HL-60/S4 treated with phorbol 12-myristate 13-acetate at 8.2 ng/mL for 4 days and 3 days (cell line): ENCODE measurements around the gene ZNF497.
"Not testable (repeated sequence)": the region's sequence is repeated elsewhere in the genome, so short reads cannot be mapped to it uniquely, and the experiment has no call there.

Experiments
- in situ Hi-C: fragments of 300-500 bp; cut with MboI; formaldehyde crosslinking; loops from 2 replicates; pipeline ENCODE4 v1.15.0; 2022; ENCODE audit warnings: low sequenced_read_pairs

Gene ZNF497

DNA sequence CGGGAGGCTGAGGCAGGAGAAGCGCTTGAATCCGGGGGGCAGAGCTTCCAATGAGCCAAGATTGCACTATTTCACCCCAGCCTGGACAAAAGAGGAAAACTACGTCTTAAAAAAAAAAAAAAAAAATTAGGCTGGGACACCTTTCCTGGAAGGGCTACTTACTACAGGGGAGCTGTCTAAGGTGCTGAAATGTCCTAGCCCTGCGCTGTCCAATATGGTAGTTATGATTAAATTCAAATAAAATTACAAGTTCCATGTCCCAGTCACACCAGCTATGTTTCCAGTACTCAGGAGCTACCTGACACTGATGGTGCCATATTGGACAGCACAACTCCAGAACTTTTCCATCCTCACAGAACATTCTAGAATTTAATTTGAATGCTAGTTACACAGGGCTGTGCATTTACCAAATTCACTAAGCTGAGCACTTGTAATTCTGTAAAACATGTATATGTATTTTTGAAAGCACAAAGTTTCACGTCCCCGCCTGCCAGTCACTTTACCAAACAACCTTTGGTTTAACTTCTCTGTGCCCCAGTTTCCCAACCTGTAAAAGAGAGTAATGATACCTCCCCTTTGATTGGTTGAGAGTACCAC is 45.0 kb downstream of the ZNF497 start:
- in situ Hi-C loops: no loop called here

- in situ Hi-C loops: no loop called here
Observed at GRCh38 chr19:58315580-58315979, 47.0 kb downstream of the ZNF497 start.

DNA sequence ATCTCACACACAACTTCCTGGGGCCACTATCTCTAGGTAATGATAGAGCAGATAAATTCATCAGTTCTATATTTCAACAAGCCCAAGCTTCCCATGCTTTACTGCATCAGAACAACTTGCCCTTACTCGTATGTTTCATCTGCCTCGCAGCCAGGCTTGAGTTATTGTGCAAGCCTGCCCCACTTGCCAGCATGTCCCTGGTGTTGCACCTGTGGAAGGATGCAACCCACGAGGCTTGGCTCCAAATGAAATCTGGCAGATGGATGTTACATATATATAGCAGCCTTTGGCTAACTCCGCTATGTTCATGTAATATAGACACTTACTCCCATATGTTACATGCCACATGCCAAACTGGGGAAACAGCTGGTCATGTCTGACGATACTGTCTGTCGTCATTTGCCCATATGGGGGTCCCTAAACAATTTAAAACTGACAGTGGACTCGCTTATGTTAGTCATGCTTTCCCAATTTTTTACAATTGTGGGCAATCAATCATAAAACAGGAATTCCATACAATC is 51.1 kb downstream of the ZNF497 start:
- in situ Hi-C loops: no loop called here

DNA sequence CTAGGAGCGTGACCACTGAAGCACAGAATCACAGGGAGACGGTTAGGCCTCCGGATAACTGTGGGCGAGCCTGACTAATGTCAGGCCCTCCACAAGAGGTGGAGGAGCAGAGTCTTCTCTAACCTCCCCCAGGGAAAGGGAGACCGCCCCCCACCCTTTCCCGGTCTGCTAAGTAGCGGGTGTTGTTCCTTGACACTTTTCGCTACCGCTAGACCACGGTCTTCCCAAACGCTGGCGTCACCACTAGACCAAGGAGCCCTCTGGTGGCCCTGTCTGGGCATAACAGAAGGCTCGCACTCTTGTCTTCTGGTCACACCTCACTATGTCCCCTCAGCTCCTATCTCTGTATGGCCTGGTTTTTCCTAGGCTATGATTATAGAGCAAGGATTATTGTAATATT is 51.9 kb downstream of the ZNF497 start:
- in situ Hi-C loops: not testable (repeated sequence)

- in situ Hi-C loops: no loop called here
Observed at GRCh38 chr19:58307736-58308135, 54.8 kb downstream of the ZNF497 start.

- in situ Hi-C loops: no loop called here
Observed at GRCh38 chr19:58305932-58306323, 56.6 kb downstream of the ZNF497 start.

DNA sequence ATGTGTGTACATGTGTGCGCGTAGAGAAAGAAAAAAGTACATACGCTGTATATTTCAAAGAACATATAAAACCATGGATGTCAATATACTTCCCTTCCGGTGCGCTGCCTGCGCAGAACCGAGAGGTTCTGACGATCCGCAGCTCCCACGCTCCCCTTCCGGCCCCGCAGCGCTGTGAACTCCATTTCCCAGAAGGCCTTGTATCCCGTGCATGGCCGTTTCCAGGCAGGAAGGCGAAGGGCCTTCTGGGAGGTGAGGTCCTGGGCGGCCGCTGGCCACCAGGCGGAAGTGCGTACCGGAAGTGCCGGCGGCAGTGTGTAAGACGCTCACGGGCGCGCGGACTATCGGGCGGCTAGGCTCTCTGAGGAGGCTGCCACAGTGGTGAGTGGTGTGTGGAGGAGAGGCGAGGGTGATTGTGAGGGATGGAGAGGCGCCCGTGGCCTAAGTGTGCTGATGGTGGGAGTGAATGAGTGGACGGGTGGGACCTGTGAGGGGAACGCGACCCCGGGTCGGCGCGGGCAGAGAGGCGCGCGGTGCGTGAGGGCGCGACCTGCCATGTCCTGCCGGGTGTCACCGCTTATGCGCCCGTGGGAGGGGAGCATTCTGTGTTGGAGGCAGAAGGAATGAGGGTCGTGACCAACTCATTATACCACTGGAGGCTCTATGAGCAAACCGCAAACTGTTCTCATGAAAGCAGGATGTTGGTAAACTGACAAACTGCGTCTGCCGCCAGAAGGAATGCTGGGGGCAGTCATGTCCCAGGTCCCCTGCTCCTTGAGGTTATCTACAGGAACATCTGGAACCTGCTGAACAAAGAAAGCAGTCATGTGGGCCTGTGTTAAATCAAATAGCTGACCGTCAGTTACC is 57.3 kb downstream of the ZNF497 start, which contains the start of gene ERVK3-1:
Gene ERVK3-1, plus strand, starts transcription at position 313 of the 867 bp plus-strand sequence. CDS start 6,792 bp downstream, outside the sequence.
- in situ Hi-C loops: no loop called here

GRCh38 chr19:58304748-58305064 is 57.8 kb downstream of the ZNF497 start:
- in situ Hi-C loops: no loop called here
